COLO668 (cell line): Measurements from ENCODE around the gene DAB1.

Experiments used
- DNase-seq: peaks from one replicate; lab custom pipeline; 2025; ENCODE audit not compliant: unreplicated experiment; lab: John Stamatoyannopoulos, UW

DAB1 gene

GRCh38 chr1:57278558-57278957 lies 145.3 kb downstream of the DAB1 start:
- no peak for DNase-seq

- no peak for DNase-seq
Observed at GRCh38 chr1:57277681-57278080, 146.2 kb downstream of the DAB1 start.

DNA sequence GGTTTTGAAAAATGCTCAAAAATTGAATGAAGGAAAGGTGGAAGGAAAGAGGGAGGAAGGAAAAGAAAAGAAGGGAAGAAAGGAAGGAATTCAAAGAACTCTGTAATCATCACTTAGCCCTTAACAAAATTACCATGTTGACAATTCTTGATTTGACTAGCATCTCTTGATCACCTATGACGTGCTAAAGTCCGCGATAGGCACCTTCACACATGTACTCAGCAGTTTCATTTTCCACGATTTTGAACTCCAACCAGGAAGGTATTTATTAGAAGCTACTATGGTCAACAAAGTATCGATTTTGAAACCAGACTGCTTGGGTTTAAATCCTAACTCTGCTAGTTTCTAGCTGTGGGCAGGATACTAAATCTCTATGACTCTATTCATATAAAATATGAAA lies 146.9 kb downstream of the DAB1 start:
- no peak for DNase-seq

DNA sequence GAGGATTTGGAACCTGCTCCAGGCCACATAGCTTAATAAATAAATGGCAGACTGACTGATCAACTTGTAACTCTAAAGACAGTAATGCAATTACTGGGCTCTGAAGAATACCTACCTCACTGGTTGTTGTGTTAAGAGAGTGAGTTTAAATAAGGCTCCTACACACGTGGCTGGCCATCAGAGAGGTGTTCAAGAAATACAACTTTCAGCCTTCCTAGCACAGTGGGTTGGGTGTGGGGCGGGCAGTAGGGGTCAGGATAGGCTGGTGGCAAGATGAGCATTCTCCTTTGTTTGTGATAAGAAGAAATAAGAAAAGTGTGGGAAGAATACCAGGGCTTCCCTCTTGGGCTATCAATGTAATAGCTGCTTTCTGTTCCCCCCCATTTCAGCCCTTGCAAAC lies 151.3 kb downstream of the DAB1 start:
- DNase-seq = no peak

DNA sequence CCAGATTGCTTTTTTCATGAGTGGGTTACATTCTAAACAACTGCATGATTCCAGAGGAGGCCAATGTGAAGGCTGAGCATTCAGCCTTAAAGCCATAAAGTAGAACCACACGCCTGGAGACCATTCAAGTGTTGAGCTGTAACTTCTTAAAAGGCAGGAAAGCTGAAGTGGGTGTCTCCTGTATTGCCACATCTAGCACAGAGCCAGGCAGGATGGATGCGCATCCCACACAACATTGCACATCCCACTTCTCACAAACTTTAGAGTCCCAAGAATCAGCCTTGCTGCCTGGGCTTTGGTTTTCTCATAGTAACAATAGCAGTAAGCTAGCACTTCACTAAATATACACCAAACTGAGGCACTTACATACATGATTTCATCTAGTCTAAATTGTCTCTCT lies 151.7 kb downstream of the DAB1 start:
- DNase-seq = no peak

DNA sequence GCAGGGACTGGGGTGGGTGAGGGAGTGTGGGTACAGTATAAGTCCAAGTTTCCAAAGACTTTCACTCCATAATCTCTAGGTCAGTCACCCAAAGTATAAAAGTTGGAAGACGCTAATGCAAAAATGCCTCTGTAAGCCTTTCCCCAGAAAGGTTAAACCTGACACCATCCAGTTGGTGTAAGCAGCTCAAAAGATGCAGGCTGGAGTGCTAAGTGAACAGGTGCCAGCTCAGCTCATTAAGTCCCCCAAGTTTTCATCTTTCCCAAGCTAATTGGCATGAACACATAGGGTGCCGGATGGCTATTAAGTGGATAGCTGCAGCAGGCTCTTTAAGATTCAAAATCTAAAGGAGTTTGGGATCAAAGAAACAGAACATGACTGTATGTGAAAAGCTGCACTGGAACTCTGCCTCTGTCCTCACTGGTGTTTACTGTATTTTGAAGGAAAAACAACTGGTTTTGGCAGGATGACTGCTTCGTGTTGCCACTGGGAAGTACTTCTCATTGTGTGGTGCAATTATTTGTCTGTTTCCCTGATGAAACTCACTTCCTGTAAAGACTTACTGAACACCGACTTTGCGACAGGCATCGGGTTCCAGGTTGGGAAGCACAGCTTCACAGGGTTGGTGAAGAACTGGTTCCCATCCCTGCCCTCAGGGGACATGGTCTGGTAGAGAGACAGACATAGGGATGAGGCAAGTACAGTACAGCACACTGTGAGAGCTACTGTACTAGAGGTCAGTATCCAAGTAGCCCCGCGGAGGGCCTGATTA lies 152.7 kb downstream of the DAB1 start:
- DNase-seq = no peak

GRCh38 chr1:57269630-57270225 lies 154.1 kb downstream of the DAB1 start:
- no peak for DNase-seq

DNA sequence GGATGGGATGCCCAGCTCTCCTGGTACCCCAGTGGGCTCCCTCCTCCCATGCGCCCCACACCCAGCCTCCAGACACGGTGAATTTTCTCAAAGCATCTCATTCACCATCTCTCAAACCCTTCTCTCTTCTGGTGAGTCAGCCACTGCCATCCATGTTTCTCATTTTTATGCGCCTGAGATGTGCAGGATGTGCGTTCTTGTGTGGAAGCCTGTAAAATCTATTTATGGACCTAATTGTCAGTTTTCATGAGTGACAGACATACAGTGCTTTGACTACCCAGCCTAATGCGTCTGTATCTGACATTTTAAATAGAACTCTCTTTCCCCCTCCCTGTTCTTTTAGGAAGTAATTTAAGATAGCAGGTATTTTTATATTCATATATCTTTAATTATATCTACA lies 158.8 kb downstream of the DAB1 start:
- DNase-seq = no peak

- no peak for DNase-seq
Observed at GRCh38 chr1:57262472-57262871, 161.4 kb downstream of the DAB1 start.

GRCh38 chr1:57258557-57259325 lies 165.1 kb downstream of the DAB1 start:
- DNase-seq = no peak

- no peak for DNase-seq
Observed at GRCh38 chr1:57255945-57256344, 167.9 kb downstream of the DAB1 start.

DNA sequence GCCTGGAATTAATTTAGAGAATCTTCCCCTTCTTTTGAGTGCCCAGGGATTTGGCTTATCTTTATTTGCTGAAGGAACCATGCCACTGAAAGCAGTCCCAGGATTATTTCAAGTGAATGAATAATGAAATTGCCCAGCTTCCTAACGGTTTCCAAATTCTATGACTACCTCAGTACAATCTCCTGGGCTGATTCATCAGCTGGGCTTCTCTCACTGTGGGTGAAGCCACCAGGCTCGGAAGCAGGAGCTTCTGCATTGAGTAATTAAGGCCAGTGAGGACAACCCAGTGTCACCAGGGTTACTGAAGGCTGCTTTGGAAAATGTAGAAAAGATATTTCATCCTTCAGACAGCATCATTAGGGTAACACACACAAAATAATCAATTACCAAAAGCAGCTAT lies 169.8 kb downstream of the DAB1 start:
- DNase-seq = no peak

DNA sequence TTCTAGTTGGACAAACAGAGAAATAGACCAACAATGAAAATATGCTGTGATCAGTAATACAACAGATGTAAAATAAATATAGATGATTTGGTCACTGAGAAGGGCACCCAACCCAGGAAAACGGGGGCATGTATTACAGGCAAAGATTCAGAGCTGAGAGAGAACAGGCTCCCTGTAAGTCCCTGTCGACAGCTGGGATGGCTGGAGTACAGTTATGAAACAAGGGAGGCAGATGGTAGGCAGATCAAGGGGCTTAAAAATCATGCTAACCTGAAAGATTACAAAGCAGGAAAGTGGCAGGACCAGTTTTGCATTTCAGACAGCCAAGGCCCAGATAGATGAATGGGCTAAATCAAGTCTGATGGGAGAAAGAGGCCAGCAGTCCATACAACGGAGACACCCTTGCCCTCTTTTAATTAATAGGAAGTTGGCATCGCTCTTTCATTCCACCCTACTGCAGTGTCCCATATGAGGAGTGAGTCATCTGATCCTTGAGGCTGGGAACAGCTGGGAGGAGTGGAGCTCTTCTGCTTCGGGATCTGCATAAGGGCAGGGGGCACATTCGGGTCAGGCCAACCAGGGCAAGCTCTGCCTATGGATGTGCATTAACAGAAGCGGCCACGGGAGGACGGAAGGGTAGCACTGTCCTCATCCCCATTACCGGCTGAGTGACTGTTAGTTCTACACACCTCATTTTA lies 171.1 kb downstream of the DAB1 start:
- DNase-seq = no peak

- DNase-seq = no peak
Observed at GRCh38 chr1:57250021-57250420, 173.8 kb downstream of the DAB1 start.

GRCh38 chr1:57249511-57249910 lies 174.3 kb downstream of the DAB1 start:
- DNase-seq = no peak

- no peak for DNase-seq
Observed at GRCh38 chr1:57248830-57249229, 175.0 kb downstream of the DAB1 start.

GRCh38 chr1:57238233-57238781 lies 185.6 kb downstream of the DAB1 start:
- DNase-seq = no peak

DNA sequence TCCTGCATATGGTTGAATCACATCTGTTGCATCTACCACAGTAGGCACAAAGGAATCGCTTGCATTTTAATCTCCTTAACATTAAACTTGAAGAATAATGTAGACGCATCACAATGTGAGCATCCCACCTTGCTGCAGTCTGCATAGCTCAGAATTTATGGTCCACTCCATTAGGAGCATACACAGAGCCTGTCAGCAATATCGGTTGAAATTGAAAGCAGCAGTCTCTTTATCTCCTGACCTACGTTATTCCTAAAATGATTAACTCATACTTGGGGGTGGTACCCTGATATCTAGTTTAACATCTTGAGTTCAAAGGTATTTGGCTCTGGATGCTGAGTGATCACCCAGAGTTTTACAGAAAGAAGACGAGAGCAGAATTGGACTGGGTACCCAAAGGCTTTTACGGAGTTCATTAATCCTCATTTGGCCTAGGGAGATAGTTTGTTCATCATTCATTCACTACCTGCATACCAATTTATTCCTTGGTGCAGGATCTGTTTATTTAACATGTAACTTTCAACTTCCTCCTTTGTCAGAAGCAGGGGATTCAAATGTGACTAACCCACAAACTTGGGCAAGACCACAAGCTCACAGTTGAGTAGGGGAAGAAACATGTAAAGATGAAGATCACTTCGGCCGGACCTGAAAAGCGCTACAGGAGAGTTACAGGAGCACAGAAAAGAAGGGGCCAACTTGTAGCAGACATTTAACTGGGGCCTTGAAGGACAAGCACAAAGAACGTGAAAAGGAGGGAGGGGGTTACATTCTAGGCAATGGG lies 187.9 kb downstream of the DAB1 start:
- DNase-seq = no peak

- DNase-seq = no peak
Observed at GRCh38 chr1:57234459-57234858, 189.4 kb downstream of the DAB1 start.

GRCh38 chr1:57232500-57232899 lies 191.4 kb downstream of the DAB1 start:
- peak; percentile 16 for DNase-seq
